Measurements from ENCODE around the gene RNPEPL1. TPM values are rescaled to one million over a fixed set of nuclear protein-coding genes. Genes with fewer than 3 reads are reported as not detected.
"Not testable (repeated sequence)": the region's sequence is repeated elsewhere in the genome, so short reads cannot be mapped to it uniquely, and the experiment has no call there.

The RNPEPL1 gene
- total RNA-seq, 1 donor from 2014 or later, result 40.5 TPM

DNA sequence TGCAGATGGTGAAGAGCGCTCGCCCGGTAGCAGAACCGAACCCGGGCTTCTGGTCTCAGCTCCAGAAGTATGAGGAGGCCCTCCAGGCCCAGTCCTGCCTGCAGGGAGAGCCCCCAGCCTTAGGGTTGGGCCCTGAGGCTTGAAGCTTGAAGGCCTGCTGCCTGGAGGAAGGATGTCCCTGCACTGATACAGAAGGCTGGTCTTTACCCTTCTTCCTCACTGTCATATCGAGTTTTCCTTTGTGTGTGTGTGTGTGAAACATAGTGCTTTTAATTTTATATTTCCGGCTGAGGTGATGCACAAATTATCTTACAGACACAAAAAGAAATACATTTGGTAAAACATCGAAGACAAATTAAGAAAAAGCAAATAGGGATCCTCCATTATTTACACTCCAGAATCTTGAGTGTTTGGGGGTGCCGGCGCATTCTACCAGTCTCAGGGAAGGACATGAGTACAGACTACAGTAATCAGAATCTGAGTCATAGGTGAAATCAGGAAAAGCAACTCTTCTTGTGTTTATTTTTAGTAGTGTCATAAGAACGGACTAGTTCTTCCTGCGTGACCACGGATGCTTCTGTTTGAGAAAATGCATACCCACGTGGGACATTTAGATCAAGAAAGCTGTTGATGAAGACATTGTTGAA is 6.8 kb upstream of the RNPEPL1 start:
- Mint-ChIP-seq H3K4me3 (peak overlapping the region; percentile 91), H3K9me3 (no peaks in the 10 kb centered on the region), H3K27ac (peak overlapping the region; percentile 98), H3K36me3 (peaks cover 9% of the 10 kb centered on the region), H3K4me1 (ENCODE audit: unreplicated experiment) (peaks cover 26% of the 10 kb centered on the region), H3K27me3 (no peaks in the 10 kb centered on the region)
- DNase-seq (ENCODE audit: extremely low spot score, unreplicated experiment), result peak; percentile 22
- TF ChIP-seq, protein P1, sequence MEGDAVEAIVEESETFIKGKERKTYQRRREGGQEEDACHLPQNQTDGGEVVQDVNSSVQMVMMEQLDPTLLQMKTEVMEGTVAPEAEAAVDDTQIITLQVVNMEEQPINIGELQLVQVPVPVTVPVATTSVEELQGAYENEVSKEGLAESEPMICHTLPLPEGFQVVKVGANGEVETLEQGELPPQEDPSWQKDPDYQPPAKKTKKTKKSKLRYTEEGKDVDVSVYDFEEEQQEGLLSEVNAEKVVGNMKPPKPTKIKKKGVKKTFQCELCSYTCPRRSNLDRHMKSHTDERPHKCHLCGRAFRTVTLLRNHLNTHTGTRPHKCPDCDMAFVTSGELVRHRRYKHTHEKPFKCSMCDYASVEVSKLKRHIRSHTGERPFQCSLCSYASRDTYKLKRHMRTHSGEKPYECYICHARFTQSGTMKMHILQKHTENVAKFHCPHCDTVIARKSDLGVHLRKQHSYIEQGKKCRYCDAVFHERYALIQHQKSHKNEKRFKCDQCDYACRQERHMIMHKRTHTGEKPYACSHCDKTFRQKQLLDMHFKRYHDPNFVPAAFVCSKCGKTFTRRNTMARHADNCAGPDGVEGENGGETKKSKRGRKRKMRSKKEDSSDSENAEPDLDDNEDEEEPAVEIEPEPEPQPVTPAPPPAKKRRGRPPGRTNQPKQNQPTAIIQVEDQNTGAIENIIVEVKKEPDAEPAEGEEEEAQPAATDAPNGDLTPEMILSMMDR (conservative IDR thresholded peaks at IDR 0.05), result peak; percentile 19

DNA sequence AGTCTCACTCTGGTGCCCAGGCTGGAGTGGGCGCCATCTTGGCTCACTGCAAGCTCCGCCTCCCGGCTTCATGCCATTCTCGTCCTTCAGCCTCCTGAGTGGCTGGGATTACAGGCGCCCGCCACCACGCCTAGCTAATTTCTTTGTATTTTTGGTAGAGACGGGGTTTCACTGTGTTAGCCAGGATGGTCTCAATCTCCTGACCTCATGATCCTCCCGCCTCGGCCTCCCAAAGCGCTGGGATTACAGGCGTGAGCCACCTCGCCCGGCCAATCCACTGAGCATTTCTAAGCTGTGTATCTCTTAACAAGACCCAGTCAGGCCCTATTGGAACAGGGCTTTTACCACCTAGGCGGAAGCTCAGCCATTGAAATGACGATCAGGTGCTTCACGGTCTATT is 5.1 kb upstream of the RNPEPL1 start:
- peaks cover 28% of the 10 kb centered on the region for H3K4me1 Mint-ChIP-seq (ENCODE audit: unreplicated experiment)
- not testable (repeated sequence) for H3K4me3 Mint-ChIP-seq, H3K27me3 Mint-ChIP-seq, H3K9me3 Mint-ChIP-seq, H3K36me3 Mint-ChIP-seq, H3K27ac Mint-ChIP-seq
- peak; percentile 40 for DNase-seq (ENCODE audit: extremely low spot score, unreplicated experiment)

DNA sequence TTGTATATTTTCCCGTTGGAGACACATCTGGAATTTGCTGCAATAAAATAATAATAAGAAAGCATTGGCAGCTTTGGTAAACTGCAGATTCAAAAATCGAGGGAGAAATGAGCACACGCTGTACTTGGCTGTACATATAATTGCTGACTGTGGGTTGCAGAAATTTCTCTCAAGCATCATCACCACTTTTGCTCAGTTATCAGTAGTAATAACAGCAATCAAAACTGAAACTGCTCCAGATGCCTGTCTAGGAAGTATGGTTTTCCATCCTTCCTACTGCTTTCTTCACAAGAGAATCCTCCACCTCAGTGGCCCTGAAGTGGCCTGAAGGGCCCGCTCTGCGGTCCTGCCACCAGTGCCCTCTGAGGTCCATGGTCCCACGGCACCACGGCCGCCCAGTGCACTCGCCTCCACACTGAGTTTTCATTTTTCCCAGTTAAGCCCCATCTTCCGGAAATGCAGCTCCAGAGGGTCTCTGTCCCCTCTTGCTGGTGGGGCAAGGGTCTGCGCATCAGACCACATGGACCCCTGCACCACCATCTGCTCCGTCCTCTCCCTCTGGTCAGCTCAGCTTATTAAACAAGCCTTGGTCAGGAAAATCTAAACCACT is 4.2 kb upstream of the RNPEPL1 start:
- Mint-ChIP-seq H3K36me3 (peaks cover 9% of the 10 kb centered on the region), H3K9me3 (no peaks in the 10 kb centered on the region), H3K27ac (peak overlapping the region; percentile 16), H3K27me3 (peaks cover 7% of the 10 kb centered on the region), H3K4me1 (ENCODE audit: unreplicated experiment) (peaks cover 21% of the 10 kb centered on the region), H3K4me3 (peak overlapping the region; percentile 53)
- peak; percentile 63 for DNase-seq (ENCODE audit: extremely low spot score, unreplicated experiment)
- TF ChIP-seq, protein P1 (conservative IDR thresholded peaks at IDR 0.05), result no peak

DNA sequence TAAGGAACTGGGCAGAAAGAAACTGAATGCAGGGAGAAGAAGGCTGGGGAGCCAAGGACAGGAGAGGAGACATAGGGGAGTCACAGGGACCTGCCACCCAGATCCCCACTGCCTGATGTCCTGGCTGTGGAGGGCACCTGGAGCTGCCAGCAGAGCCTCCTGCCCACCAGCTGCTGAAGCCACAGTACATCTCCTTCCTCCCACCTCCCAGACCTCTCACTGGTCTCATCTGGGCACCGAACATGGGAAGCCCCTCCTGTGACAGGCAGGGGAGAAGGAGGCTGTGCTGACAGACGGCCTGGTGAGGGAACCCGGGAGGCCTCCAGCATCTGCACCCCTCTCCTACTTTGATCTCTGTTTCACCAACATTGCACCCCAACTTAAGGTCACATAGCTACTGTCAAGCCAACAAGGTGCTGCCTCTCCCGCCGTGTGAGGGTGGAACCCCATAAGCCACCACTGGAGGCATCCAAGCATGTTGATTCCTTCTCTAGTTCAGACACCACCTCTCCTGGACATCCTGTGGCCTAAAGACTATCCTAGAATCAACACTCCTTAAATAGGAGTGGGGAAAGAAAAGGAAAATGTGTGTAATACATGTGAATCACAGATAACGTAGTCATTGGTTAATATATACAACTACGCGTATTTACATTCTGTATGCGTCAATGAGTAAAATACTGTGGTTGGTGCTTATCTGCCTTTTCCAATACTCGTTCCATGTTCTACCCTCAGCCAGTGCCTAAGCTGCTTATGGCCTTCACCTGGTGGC is 3.5 kb upstream of the RNPEPL1 start:
- DNase-seq (ENCODE audit: extremely low spot score, unreplicated experiment), result peak; percentile 47
- peaks cover 16% of the 10 kb centered on the region for H3K4me1 Mint-ChIP-seq (ENCODE audit: unreplicated experiment)
- peak overlapping the region; percentile 66 for H3K4me3 Mint-ChIP-seq
- peaks cover 9% of the 10 kb centered on the region for H3K36me3 Mint-ChIP-seq
- H3K9me3 Mint-ChIP-seq, result no peaks in the 10 kb centered on the region
- peaks cover 7% of the 10 kb centered on the region for H3K27me3 Mint-ChIP-seq
- TF ChIP-seq, protein P1 (conservative IDR thresholded peaks at IDR 0.05), result no peak
- peak overlapping the region; percentile 81 for H3K27ac Mint-ChIP-seq

DNA sequence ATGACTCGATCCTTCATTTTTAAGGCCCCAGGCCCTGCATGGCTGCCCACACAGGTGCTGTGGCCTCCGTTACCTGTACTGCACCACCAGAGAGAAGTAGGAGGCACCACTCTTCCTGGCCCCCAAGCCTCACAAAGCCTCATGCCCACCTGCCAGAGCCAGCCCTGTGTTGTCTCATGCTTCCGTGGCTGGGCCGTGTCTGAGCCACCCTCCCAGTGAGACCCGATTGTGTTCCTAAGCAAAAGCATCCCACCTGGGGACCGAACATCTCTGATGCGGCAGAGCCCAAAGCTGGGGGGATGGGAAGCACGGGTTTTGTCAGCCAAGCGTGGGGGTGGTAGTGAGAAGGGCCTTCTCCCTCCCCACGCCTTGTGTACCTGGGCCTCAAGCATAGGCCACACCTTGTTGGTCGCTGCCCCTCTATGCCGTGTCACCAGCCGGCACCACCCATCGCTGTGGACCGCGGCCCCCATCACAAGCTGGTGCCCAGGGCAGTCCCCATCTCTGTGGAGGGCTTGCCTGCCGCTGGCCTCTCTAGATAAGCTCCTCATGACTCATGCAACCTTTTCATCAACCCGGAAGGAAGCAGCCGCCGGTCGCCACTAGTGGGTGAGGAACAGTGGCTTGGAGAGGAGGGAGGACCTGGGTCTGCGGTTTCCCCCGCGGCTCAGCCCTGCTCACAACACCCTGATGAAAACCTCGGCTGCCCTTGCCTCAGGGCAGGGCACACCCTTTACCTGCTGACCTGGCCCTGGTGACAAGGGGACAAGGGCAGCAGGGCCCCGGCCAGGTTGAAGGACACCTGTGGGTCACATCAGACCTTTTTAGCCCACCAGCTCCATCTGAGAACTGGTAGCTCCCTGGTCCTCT is 2.7 kb upstream of the RNPEPL1 start:
- Mint-ChIP-seq H3K4me3 (peak overlapping the region; percentile 66), H3K9me3 (no peaks in the 10 kb centered on the region), H3K4me1 (ENCODE audit: unreplicated experiment) (peaks cover 12% of the 10 kb centered on the region), H3K27me3 (peaks cover 7% of the 10 kb centered on the region), H3K36me3 (peaks cover 9% of the 10 kb centered on the region), H3K27ac (peak overlapping the region; percentile 81)
- DNase-seq (ENCODE audit: extremely low spot score, unreplicated experiment), result peak; percentile 67
- TF ChIP-seq, protein P1 (conservative IDR thresholded peaks at IDR 0.05), result no peak
